GM08714 (cell line): ENCODE data around the gene DOCK4.

Experiments
- H3K4me3 ChIP-seq: fragments of 200-500 bp; sonication (Bioruptor generic); 2 replicates; pipeline ENCODE4 v1.5.1; 2014; ENCODE audit warnings: mild to moderate bottlenecking, low read length, inconsistent platforms
- ZNF274 ChIP-seq: IDR thresholded peaks from 2 replicates; pipeline ENCODE4 v1.6.1; 2012; ENCODE audit warnings: mild to moderate bottlenecking, low read depth, low read length

Gene DOCK4

DNA sequence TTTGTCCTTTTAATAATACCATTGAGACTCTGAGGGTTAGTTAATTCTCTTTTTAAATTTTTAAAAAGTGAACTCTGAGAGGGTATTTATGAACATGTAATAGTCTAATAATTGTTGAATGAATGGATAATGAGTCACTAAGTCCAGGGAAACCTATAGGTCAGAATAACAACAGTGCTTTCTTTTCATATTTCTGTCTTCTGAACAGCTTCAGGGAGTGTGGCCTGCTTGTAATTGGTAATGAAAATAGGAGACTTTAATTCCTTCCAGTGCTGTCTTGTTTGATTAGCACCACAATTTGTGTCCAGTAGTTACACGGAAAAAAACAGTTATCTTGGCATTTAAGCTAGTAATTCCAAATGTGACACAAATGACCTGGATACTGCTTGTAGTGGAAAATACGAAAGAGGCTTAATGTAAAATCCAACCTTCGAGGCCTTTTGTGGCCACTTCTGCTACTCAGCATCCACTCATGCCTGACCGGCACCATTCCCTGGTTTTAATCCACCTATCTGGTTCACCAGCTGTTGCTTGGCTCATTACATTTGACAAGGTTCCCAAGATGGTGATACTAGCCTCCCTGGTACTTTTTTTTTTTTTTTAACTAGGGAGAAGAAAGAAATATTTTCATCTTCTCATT is 494.7 kb downstream of the DOCK4 start:
- no peak for TF ChIP-seq ZNF274
- H3K4me3 ChIP-seq, result no peak overlapping the region

DNA sequence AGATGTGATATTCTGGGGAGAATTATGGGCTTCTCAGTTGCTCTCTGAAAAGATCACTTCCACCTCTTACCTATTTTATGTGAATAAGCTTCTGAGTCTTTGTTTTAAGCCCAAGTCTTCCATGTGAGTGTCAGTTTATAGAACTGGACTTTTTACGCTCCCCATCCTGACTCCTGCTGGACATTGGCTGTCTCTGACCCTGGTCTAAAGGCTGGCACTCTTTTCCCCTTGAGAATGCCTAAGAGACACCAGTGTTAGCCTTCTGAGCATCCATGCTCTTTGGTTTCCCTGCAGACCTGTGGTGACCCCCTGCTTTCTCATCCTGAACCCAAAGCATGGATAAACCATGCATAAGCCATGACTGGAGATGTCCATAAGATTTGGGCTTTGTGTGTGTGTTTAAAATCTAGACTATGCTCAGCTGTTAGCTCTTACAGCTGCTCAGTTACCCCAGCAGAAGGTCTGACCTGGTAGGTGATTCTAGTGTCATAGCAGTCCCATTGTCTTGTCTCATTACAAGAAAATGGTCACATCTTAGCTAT is 495.3 kb downstream of the DOCK4 start:
- no peak overlapping the region for H3K4me3 ChIP-seq
- TF ChIP-seq ZNF274, result no peak

DNA sequence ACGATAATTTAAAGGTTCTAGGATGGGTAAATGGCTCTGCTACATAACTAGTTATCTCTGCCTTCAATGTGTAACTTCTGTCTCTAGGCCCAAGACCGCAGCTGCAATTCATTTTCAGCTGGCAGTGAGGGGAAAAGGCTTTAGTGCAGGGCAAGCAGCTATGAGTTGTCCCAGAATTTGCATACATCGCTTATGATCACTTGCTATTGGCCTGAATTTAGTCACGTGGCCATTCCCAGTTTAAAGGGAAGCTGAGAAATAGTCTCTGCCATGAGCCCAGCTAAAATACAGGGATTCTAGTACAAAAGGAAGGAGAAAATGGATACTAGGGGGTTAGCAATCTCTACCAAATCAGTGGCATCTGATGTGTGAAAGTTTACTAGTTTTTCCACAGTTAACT is 498.1 kb downstream of the DOCK4 start:
- H3K4me3 ChIP-seq, result no peak overlapping the region
- TF ChIP-seq ZNF274, result no peak

DNA sequence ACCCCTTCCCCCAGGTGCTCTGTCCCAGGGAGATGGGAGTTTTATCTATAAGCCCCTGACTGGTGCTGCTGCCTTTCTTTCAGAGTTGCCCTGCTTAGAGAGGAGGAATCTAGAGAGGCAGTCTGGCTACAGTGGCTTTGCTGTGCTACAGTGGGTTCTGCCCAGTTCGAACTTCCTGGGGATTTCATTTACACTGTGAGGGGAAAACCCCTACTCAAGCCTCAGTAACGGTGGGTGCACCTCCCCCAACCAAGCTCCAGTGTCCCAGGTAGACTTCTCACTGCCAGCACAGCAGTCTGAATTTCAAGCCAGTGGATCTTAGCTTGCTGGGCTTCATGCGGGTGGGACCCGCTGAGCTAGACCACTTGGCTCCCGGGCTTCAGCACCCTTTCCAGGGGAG is 500.4 kb downstream of the DOCK4 start:
- TF ChIP-seq ZNF274, result no peak
- no peak overlapping the region for H3K4me3 ChIP-seq

DNA sequence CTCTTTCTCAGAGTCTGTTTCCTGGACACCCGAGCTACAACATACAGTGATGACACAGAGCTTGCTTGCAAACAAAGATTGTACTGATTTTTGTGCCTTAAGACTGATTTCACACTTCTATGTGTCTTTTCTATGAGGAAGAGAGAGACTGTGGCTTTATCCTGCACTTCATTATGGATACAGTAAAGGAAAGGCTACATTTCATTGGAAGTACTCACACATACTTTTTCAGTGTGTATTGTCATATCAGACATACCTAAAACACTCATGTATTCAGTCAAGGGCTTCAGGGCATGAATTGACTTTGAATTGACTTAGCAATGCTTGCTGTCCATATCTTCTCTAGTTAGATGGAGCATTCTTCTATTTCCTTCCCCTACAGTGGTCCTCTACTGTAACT is 508.4 kb downstream of the DOCK4 start:
- no peak for TF ChIP-seq ZNF274

DNA sequence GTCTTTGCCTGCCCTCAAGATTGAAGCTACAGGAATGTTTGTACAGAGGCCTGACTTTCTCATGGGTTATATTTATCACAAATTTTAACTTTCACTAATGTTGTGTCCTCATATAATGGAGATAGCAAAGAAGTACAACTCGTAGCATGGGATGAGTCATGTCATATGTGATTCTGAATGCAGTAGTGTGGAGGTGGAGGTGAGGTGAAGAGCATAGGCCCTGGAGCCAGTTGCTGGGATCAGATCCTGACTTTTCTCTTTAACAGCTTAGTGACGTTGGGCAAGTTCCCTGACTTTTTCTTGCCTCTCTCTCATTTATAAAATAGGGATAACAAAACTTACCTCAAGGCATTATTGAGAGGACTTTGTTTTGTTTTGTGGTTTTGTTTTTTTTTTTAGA is 511.8 kb downstream of the DOCK4 start:
- no peak for TF ChIP-seq ZNF274
- no peak overlapping the region for H3K4me3 ChIP-seq

More for the DNA sequence above, 508.4 kb downstream of the DOCK4 start:
- no peak overlapping the region for H3K4me3 ChIP-seq

DNA sequence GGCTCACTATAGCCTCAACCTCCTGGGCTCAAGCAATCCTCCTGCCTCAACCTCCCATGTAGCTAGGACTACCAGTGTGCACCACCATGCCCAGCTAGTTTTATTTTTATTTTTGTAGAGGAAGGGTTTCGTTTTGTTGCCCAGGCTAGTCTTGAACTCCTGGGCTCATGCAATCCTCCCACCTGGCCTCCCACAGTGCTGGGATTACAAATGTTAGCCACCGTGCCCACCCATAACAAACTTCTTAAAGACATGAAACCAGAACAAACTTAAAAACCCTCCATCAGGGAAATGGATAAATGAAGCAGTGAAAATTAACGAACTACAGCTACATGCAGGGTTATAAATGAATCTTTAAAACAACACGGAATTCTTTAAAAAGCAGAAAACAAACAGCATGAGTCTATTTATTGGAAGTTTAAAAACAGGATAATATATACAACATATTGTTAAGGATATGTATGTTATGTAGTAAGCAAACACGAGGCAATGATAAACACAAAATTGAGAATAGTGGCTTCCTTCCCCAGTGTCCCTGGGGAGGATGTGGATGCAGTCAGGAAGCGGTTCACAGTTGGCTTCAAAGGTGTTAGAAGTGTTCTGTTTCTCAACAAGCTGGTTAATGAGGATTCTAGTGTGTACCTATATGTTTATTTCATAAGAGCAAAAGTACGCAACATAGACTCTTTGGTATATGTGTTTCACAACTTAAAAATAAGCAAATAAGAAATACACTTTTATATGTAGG is 515.7 kb downstream of the DOCK4 start:
- no peak overlapping the region for H3K4me3 ChIP-seq
- no peak for TF ChIP-seq ZNF274

DNA sequence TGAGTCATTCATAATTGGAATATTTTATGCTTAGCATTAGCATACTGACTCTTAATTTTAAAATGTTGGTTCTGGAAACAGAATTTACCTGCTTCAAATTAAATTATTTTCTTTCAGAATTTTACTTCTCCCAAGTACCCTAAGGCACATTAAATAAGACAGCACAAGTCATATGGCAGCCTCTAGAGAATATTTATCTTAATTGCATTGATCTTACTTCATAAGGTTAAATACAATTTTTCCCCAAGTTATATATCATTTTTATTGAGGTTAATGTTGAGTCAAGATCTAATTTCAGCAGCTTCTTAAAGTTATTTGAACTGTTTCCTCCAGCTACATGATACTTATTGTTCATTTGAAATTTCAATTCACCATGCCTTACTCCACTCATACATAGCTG is 520.9 kb downstream of the DOCK4 start:
- TF ChIP-seq ZNF274, result no peak
- no peak overlapping the region for H3K4me3 ChIP-seq

DNA sequence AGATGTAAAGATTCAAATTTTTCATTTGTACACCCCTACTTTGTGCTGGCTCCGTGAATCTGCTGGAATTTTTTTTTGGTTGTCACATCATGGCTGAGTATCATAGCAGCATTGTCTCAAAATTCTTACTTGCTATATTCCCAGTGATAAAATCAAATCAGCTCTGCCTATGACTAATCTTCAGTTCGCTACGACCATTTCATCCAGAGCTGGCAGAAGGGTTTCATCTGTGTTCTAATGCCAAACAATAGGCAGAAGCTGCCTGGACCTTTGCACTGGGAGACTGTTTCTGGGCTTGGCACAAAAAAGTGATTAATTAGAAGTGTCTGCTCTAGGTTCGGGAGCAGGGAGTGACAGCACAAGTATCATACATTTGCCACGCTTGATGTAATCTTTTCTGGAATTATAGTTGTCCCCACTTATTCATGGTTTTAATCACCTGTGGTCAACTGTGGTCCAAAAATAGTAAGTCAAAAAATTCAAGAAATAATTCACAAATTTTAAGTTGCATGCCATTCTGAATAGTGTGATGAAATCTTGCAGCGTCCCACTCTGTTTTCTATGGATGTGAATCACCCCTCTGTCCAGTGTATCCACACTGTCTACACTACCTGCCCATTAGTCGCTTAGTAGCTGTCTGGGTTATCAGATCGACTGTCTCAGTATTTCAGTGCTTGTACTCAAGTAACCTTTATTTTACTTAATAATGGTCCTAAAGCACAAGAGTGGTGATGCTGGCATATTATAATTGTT is 523.4 kb downstream of the DOCK4 start:
- TF ChIP-seq ZNF274, result no peak
- no peak overlapping the region for H3K4me3 ChIP-seq

DNA sequence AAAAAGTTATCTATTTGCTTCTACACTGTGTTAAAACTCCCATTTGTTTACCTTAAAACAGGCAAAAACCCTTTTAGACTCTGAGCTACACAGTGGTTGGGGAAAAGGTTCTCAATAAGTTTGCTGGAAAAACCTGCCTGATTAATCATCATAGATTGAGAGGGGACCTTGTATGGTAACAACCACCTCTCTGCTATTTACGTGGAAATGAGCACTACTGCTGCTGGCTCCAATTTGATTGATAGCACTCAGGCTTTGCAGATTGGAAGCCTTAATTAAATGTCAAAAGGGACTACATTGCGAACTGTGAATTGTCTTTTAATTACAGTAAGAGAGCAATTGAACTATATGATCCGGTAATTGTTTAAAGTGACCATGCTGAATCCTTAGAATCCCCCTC is 525.0 kb downstream of the DOCK4 start:
- TF ChIP-seq ZNF274, result no peak
- no peak overlapping the region for H3K4me3 ChIP-seq

DNA sequence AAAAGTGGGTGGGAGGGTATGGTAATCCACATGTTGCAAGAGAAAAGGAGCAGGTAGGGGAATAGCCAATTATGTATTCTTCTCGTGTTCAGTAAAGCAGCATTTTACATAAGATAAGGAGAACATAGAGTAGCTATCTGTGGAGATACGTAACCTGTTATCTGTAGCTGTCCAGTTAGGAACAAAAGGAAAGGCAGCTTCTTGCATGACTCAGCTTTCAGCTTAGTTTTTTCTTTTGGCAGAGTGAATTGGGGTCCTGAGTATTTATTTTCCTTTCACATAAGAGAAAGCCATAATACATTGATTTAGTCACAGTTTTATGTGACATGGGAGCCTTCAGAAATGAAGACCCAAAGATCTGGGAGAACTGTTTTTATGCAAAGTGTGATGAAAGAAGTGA is 527.2 kb downstream of the DOCK4 start:
- TF ChIP-seq ZNF274, result no peak
- H3K4me3 ChIP-seq, result no peak overlapping the region

DNA sequence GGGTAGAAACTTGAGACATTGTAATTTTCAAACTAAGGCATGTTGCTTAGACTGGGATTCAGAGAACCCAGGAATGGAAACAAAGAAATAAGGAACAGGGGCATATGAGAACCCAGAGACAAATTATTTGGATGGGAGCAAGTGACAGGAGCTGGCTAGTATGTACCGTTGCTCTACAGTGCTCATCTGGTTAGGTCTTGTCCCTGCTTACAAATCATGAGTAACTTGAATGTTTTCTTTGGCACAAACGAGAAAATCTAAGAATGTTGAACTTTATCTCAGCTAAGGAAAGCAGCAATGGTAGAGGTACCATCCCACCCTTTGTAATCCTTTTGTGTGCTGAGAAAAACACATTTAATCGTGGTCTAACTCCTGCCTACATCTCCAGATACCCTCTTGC is 527.9 kb downstream of the DOCK4 start:
- no peak overlapping the region for H3K4me3 ChIP-seq
- TF ChIP-seq ZNF274, result no peak

DNA sequence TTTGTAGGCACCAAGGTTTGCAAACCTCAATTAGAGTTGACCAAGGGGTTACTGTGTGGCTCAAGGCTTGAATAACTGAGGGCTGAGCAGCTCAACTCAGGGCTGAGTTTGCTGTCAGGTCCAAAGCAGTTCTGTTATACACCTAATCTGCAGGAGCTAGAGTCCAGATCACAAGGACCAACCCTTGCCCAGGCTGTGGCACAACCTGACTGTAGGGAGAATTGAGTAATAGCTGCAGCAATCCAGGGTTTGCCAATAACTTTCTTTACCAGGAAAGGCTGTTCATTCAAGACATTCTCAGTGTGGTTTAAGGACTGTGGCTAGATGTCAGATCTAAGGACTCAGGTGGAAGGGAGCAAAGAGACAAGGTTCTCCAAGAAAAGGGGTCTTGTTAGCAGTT is 528.4 kb downstream of the DOCK4 start:
- TF ChIP-seq ZNF274, result no peak
- no peak overlapping the region for H3K4me3 ChIP-seq

DNA sequence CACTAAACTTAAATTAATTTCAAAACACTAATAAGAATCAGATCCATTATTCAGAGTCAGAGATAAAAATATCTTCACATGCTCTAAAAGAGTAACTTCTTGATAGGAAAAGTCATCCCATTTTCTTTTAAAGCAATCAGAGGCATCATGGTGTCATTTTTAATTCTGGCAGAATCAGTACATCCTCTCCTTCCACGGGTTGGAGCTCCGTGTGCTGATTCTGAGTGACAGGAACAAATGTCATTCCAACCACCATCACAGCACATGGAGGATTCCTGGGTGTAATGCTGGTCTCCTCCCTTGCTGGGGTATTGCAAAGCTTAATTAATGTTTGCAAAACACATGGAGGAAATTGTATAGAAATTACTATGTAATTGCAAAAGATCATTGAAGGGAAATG is 529.4 kb downstream of the DOCK4 start:
- H3K4me3 ChIP-seq, result no peak overlapping the region
- no peak for TF ChIP-seq ZNF274
